NCI-H2196 (cell line): ENCODE results near the gene SLC24A4.
"Not testable (repeated sequence)": the region's sequence is repeated elsewhere in the genome, so short reads cannot be mapped to it uniquely, and the experiment has no call there.

Experiments used
- DNase-seq: peaks from one replicate; lab custom pipeline; 2025; ENCODE audit not compliant: unreplicated experiment; lab: John Stamatoyannopoulos, UW

SLC24A4 gene

DNA sequence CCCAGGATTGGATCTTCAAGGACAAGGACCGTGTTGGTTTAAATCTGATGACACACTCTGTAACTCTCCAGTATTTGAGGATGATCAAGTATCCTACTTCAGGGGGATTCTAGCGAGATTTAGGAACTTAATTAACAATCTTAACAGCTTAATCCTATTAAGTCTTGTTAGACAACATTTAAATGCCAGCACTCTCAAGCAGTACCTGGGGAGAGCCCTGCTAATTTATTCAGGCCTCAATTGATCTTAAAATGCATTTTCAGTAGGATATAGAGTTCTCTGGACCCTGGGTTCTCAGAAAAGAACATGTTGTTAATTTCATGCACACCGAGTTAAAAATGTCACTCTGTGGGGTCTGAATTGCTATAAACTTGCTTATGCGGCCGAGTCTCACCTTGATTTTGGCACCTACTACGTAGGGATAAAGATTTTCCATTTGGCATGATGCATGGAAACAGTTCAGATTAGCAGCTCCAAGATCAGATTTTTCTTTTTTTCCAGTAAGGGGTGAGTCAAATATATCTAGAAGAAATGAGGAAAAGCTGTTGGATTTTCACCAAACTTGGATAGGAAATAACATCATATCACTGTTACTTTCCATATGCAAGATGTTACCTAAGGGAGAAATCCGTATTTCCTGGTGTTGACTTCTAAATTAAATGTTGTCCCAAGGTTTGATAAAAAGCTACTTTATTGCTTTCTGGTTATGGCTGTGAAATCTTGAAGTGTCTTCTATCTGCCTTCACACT is 76.1 kb downstream of the SLC24A4 start:
- DNase-seq = no peak

DNA sequence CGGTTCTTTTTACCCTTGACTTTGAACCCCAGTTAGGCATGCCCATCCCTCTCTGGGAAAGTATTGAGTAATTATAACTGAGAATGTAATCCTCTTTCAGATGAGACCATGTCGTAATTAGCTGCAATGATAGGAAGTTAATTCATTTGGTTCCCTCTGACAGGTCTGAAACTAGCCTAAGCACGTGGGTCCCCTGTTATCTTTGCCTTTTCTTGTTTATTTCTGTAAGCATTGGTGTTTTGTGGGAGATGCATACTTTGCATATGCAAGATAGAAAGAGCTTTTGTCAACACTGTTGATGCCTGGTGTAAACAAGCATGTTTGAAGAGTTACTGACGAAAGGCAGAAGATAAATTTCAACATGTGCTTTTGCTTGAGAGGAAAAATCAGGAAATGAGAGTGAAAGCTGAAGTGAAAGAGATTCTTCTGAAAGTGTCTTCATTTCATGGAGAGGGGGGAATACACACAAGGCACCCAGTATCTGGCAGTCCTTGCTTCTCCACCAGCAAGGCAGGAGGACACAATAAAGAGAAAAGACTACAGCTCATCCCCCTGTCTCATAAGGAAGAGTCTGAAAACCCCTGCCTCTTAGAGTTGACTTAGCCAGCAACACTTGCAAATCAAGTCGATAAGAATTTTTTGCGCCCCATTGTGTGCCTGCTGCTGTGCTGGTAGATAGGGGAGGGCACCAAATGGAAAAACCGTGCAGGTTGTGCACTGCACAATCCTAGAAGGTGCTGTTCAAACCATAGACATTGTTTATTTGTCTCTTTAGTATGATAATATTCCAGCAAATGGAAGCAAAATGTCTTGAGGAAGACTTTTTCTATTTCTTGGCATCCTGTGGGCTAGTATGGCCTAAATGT is 77.8 kb downstream of the SLC24A4 start:
- DNase-seq = no peak

DNA sequence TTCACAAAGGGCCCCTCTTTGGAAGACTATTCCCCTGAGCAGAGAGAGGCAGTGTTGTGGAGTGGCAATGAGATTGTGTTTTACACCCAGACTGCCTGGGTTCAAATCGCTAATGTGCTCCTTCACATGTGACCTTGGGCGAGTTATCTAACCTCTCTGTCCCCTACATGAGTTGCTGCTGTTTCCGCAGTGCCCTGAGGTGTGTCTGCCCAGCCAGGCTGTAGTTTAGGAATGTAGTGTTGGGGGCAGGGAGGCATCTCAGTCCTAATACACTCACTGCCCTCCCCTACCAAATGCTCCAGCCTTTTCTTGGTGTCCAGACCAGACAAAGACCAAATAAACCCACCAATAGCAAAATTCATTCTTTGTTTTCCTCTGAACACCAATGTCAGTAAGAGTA is 78.6 kb downstream of the SLC24A4 start:
- DNase-seq = no peak

DNA sequence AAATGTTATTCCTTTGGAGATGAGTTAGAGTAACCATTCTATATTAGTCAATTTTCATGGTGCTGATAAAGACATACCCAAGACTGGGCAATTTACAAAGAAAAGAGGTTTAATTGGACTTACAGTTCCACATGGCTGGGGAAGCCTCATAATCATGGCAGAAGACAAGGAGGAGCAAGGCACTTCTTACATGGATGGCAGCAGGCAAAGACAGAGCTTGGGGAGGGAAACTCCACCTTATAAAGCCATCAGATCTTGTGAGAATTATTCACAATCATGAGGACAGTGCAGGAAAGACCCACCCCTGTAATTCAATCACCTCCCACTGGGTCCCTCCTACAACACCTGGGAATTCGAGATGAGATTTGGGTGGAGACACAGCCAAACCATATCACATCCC is 79.5 kb downstream of the SLC24A4 start:
- not testable (repeated sequence) for DNase-seq

DNA sequence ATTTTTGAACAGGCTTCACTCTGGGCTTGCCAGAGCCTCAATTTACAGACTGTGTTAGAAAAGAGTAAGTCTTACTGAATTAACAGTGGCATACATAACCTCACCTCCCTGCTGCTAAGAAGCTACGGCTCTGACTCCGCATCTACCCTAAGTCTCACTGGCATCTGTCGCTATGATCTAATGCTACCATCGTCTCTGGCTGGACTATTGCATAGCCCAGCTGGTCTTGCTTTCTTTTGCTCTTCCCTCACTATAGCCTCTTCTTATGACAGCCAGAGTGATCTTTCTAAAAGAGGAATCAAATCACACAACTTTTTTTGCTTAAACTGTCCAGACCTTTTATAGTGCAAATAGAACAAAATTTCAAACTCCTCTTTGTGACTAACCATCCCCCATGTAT is 81.1 kb downstream of the SLC24A4 start:
- no peak for DNase-seq

DNA sequence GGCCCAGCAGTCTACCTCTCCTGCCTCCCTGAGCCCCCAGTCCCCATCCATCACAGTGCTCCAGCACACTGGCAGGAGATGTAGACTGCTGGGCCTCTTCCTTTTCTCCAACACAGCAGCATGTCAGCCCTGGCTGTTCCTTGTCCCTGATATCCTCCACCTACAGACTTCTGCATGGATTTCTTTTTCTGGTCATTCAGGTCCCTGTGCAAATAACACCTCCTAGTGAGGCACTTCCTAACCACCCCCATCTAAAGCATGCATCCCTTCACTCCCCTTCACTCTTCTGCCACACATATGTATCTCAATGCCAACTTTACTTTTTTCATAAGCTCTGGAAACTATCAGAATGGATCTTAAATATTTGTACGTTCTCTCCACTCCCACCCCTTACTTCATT is 81.5 kb downstream of the SLC24A4 start:
- no peak for DNase-seq

DNA sequence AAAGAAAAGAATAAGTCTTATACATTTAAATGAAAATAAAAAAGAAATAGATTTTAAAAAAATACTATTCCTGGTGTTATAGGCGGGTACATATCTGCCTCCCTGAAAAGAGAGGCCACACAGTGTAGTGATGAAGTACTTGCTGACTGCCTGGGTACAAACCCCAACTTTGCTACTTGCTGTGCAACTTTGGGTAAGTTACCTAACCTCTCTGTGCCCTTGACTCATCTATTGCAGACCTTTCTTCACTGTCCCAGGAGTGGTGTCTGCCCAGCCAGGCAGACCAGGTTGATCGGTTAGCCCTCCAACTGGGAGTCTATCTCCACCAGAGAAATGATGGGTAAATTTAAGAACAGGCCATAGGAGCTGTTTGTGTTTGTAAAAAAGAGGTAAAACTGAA is 82.0 kb downstream of the SLC24A4 start:
- no peak for DNase-seq

DNA sequence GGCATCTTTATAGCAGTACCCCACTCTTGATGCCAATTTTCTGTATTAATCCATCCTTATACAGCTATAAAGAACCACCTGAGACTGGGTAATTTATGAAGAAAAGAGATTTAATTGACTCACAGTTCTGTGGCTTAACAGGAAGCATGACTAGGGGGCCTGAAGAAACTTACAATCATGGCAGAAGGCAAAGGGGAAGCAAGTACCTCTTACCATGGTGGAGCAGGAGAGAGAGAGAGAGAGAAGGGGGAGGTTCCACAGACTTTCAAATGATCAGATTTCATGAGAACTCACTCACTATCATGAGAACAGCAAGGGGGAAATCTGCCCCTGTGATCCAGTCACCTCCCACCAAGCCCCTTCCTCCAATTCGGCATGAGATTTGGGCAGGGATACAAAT is 84.4 kb downstream of the SLC24A4 start:
- no peak for DNase-seq

DNA sequence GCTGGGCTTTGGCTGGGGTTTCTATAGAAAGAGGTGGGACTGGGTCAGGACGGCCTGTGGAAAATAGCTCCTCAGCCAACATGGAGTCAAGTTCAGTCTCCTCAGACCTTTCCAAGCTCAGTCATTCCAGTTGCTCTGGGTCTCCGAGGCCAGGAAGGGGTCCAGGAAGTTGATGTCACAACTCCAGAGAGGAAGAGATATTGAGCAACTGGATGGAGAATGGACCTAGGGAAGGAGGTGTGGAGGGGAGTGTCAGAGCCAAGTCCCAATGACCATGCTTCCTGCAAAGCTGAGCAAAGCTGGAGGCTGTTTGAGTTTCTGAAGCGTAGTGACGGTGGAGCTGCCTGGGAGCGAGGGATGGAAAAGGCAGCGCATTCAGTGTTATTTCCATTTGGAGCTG is 86.1 kb downstream of the SLC24A4 start:
- DNase-seq = no peak

DNA sequence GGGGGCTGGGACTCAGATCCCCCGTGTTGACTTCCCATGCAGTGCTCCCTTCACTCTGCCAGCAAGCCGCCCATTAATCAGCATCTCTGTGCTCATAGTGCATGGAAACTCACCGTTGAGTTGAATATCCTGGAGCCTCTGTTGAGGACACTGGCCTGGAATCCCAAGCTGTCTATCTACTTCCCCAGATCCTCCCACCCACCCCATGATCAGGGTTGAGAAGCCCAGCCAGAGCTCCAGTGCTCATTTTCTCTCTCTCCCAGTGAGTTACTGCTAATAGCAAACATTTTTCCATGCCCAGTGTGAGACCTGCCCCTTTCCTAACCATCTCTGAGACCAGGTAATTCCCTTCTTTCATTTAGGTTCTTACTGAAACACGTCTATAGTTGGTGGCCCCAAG is 88.2 kb downstream of the SLC24A4 start:
- DNase-seq = no peak

DNA sequence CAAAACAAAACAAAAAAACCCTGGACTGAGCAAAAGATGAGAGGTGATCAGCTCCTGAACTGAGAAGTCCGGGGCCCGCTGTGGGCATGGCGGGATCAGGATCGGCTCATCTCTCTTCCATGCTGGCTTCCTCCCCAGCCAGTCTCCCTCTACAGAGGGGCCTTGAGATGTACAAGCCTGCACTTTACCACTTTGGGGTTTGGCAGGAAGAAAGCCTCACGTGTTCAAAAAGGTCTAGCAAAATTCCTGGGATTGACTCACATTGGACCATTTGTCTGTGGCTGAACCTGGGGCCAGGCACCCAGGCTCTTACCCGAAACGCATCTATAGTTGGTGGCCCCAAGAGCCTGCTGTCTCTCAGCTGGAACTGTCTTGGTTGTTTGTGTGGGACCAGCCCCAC is 89.0 kb downstream of the SLC24A4 start:
- no peak for DNase-seq

DNA sequence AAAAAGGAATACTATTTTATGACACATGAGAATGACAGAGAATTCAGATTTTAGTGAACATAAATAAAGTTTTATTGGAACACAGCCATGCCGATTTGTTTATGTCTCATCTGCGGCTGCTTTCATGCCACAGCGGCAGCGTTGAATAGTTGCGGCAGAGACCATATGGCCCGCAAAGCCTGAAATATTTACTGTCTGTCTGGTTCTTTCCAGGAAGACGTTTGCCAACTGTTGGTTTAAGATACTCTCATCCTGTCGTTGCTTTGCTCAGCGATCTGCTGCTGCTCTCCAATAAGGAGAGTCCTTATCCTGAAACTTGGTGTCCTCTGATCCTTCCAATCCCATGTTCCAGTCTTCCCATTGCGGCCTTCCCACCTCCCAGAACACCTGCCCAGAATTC is 89.9 kb downstream of the SLC24A4 start:
- DNase-seq = no peak

DNA sequence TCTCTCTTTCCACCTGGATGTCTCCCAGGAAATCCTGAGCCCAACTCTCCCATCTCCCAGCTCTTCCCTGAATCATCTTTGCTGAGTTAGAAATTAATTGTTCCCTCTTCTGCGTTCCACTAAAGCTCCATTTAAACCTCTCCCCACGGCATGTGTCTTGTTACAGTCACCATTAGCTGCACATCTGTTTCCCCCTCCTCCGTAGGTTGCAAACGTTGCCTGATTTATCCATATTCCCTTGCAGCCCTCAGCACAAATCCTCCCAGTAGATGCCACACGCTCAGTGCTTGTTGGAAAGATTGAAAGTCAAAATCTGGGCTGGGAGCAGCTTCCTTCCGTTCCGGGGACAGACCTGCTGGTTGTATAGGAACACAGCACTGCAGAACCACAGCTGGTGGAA is 90.4 kb downstream of the SLC24A4 start:
- DNase-seq = no peak

DNA sequence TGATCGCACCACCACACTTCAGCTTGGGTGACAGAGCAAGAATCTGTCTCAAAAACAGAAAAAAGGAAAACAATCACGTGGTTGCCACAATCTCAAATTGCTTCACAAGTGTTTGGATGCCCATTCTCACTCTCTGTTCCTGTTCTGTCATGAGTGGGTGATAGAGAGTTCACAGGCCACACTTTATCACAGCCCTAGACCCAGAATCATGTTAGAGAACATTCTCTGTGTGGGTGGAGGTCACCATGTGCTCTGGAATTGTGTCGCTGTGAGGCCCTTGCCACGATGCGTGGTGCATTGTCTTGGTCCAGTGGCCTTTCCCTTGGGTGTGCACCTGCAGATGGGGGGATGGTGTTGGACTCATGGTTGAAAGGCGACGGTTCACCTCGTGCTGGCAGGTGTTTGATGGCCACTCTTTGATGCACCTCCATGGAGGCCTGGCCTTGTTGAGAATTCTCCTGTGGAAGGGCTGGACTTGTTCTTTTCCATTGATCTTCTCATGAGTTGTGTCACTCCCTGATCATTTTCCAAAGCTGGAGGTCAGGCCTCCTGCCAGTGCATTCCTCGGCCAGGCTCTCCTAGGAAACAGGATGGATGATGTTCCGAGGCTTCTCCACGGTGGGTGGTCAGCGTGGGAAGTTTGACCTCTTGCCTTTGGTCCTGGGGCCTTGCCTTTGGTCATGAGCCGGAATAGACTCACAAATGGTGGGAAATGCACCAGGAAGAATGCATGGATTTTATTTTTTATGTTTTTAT is 91.9 kb downstream of the SLC24A4 start:
- DNase-seq = no peak

DNA sequence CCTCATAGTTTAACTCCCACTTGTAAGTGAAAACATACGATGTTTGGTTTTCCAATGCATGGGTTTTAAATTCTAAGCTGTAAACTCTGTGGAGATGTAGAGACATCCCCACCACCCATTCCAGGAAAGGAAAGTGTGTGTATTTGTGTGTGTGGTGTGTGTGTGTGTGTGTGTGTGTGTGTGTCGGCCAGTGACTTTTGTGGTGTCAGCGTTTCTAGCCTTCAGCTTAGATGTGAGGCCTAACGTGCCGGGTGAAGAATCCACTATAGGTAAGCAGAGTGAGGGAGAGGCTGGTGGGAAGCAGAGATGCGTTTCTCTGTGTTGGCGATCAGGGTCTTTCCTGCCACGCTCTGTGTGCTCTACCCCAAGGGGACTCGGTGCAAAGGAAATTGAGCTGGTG is 93.0 kb downstream of the SLC24A4 start:
- DNase-seq = no peak

DNA sequence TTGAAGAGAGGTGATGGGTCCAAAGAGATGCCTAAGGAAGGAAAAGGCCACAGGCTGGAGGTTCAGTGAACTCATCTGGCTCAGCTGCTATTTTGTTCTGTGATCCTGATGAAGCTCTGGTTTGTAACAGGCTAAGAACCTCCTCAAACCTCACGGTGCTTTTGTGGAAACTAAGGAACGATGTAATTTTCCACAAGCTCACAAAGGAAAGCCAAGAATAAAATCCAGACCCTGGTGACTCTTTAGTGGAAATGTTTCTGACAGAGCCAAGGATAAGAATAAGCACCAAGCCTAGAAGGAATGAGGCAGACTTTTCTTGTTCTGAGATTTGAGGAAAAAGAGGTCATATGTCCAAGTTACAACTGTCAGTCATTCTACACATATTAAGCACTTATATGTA is 93.6 kb downstream of the SLC24A4 start:
- DNase-seq = no peak

DNA sequence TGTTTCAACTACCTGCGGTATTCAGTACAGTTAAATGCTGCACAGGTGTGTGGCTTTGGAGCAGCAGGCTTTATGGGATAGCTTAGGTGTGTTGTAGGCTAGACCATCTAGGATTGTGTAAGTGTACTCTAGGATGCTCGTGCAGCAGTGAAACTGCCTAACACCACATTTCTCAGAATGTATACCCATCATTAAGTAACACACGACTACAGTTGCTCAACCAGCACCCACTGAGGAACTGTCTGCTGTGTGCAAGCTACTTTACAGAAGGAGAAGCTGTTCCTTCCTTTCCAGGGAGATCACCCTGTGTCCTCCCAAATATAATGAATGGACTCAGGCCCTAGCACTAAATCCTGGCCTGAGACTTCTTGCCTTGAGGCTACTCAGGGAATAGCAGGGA is 94.8 kb downstream of the SLC24A4 start:
- no peak for DNase-seq

DNA sequence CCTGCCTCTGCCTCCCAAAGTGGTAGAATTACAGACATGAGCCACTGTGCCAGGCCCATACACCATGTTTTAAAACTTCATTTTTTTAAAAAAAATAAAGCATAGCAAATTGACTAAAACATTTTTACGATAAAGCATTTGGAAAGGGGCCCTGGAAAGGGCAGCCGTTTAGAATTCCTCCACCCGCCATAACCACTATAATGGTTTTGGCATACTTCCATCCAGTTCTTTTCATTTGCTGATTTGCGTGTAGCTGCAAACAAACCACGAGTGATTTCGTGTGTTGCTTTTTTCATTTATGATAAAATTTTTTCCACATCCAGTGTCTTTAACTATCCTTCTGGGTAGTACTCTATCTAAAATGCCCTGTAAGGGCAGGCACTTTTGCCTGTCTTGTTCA is 98.8 kb downstream of the SLC24A4 start:
- DNase-seq = no peak

DNA sequence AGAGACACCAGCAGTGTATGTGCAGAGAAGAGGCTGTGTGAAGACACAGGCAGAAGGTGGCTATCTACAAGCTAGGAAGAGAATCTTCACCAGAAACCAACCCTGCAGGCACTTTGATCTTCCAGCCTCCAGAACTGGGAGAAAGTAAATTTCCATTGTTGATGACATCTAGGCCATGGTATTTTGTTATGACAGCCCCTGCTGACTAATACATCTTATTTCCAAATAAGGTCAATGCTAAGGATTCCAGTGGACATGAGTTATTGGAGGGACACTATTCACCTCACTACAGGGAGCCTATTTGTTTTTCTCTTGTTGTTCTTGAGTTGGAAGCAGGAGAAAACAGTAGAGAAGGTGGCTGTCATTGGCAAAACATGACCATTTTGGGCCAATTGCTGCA is 102.1 kb downstream of the SLC24A4 start:
- no peak for DNase-seq

DNA sequence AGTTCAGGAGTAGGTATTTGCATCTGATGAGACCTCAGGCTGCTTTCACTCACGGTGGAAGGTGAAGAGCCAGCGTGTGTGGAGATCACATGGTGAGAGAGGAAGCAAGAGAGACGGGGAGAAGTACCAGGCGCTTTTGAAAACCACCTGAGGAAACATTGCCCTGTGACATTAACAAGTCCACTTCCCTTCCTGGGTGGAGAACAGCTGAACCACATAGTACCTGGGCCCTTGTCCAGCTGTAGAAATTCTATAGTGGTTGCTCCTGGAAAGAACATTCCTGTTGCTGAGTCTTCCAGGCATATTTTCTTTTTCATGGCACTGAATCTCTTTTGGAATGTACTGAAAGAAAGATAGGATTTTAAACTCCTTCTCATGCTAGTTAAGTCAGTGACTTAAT is 103.3 kb downstream of the SLC24A4 start:
- no peak for DNase-seq

DNA sequence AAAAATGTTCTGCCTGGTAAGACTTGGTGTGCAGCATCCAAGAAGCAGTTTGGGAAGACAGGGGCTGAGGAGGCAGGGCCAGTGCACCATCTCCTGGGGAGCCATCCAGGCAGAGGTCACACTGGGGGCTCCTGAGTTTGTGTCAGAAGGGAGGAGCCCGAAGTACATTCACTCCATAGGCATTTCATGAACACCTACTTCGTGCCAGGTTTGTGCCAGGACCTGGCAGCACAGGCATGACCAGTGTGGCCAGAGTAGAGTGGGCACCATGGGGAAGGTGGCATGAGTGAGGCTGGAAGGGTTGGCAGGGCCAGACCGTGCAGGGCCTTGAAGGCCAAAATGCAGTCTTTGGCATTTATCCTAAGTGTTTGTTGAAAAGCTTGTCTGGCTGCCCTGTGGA is 104.1 kb downstream of the SLC24A4 start:
- DNase-seq = no peak

DNA sequence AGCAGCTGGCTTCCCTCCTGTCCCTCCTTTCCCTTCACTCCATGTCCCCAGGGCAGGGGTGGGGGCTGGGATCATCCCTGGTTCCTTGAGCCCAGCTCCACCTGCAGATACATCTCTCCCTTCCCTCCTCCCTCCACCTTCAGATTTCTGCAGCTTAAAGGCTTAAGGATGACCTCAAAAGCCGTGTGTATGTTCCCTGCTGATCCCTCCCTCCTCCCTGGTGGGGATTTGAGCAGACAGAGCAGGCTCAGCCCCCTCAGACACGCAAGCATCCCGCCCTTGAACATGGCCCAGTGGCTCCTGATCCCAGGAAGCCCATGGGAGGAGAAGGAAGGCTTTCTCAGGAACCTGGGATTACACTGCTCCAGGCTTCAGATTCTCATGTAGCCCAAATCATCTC is 107.7 kb downstream of the SLC24A4 start:
- no peak for DNase-seq
